AG04450 (cell line): ENCODE results near the gene CES2. TPM values are rescaled to one million over a fixed set of nuclear protein-coding genes. Genes with fewer than 3 reads are reported as not detected.

Experiments used
- CTCF ChIA-PET: fragments of 300-600, 350-600 bp; formaldehyde crosslinking; extraction: SDS; loops from one replicate; lab custom pipeline; 2022; ENCODE audit warnings: antibody characterized with exemption, inconsistent platforms; lab: Charles Lee
- POLR2A ChIA-PET: fragments of 350-600 bp; formaldehyde crosslinking; extraction: SDS; loops from one replicate; lab custom pipeline; 2021; ENCODE audit warnings: antibody characterized with exemption, inconsistent platforms; lab: Yijun Ruan, JAX
- DNase-seq: peaks from one replicate; pipeline ENCODE4 v3.0.0-alpha.2; 2011; ENCODE audit warnings: low read depth, low spot score
- H3K27ac ChIP-seq: one replicate; pipeline ENCODE4 v1.5.1; 2012; ENCODE audit warnings: low read depth, low read length, control low read depth
- H3K27me3 ChIP-seq: one replicate; pipeline ENCODE4 v1.6.0; 2012; ENCODE audit warnings: low read length; ENCODE audit not compliant: control insufficient read depth, insufficient read depth
- H3K4me3 ChIP-seq: 2 replicates; pipeline ENCODE4 v1.5.1; 2011; ENCODE audit warnings: mild to moderate bottlenecking, low read depth, low read length, control low read depth
- H3K9me3 ChIP-seq: 2 replicates; pipeline ENCODE4 v1.5.1; 2012; ENCODE audit warnings: low read length; ENCODE audit not compliant: control insufficient read depth, insufficient read depth
- polyA plus RNA-seq: library from polyadenylated mRNA; depleted of rRNA; stranded (reverse); fragments of >200 nt; gene quantifications from 2 replicates; pipeline ENCODE4 v1.2.3, GENCODE V29; 2011
- TF ChIP-seq, protein P1 (sequence below): IDR thresholded peaks from 2 replicates; pipeline ENCODE4 v1.5.1; 2011; ENCODE audit warnings: low read depth, low read length, control low read depth, inconsistent platforms

The CES2 gene
- polyA plus RNA-seq, 1 experiment: 20.7 TPM

GRCh38 chr16:66977341-66978113 lies 42.2 kb downstream of the CES2 start:
- CTCF ChIA-PET: interaction anchor here (0.6 to 3.3 kb wide), 15 partner anchors 13 to 208 kb away, joined by 3 to 39 read pairs (median 4); no protein-coding TSS in a partner anchor
- no peaks in the 10 kb centered on the region for H3K9me3 ChIP-seq
- POLR2A ChIA-PET: no interaction called here
- no peak overlapping the region for H3K27ac ChIP-seq
- no peaks in the 10 kb centered on the region for H3K27me3 ChIP-seq
- TF ChIP-seq, protein P1, sequence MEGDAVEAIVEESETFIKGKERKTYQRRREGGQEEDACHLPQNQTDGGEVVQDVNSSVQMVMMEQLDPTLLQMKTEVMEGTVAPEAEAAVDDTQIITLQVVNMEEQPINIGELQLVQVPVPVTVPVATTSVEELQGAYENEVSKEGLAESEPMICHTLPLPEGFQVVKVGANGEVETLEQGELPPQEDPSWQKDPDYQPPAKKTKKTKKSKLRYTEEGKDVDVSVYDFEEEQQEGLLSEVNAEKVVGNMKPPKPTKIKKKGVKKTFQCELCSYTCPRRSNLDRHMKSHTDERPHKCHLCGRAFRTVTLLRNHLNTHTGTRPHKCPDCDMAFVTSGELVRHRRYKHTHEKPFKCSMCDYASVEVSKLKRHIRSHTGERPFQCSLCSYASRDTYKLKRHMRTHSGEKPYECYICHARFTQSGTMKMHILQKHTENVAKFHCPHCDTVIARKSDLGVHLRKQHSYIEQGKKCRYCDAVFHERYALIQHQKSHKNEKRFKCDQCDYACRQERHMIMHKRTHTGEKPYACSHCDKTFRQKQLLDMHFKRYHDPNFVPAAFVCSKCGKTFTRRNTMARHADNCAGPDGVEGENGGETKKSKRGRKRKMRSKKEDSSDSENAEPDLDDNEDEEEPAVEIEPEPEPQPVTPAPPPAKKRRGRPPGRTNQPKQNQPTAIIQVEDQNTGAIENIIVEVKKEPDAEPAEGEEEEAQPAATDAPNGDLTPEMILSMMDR: peak; percentile 94
- DNase-seq: peak; percentile 56
- H3K4me3 ChIP-seq: no peak overlapping the region

DNA sequence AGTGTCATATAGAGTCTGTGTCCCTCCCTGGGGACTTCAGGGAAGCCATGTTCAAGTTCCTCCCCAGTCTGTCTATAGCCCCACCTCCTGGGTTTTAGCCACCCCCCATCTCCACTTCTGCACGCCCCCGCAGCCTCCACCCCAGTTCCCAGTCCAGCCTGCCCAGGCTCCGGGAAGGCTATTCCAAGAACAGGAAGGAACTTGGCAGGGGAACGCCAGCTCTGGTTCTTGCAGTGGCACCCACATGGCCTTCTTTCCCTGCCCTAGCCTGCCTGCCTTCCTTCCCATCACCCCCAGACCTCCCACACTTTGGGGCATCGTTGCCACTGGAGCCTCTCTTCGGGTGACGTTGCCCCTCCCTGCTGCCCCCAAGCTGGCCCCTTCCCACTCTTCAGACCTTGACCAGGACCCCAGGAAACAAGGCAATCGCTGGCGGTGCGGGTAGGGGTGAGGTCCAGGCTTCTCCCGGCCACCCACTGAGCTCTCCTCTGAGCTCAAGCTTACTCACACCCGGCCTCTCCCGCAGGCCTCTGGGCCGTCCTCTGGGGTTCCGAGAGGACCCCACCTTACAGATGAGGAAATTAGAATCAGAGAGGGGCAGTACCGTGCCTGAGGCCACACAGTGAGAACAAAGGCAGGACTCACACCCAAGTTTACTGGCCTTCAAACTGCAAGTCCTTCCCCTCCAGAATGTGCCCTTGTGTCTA lies 43.8 kb downstream of the CES2 start:
- TF ChIP-seq, protein P1: no peak
- H3K27ac ChIP-seq: no peak overlapping the region
- no peaks in the 10 kb centered on the region for H3K27me3 ChIP-seq
- H3K4me3 ChIP-seq: no peak overlapping the region
- no peaks in the 10 kb centered on the region for H3K9me3 ChIP-seq
- DNase-seq: no peak
- POLR2A ChIA-PET: no interaction called here
- CTCF ChIA-PET: interaction anchor here (0.6 to 3.3 kb wide), 7 partner anchors 25 to 338 kb away, joined by 3 to 39 read pairs (median 8); no protein-coding TSS in a partner anchor

- CTCF ChIA-PET: interaction anchor here (0.6 to 2.5 kb wide), 4 partner anchors 35 to 767 kb away, joined by 7 to 12 read pairs (median 8); no protein-coding TSS in a partner anchor
Observed at GRCh38 chr16:66983033-66983432, 47.7 kb downstream of the CES2 start.

GRCh38 chr16:66984892-66985311 lies 49.6 kb downstream of the CES2 start:
- no peak for DNase-seq
- Histone ChIP-seq H3K27me3 (peaks cover 2% of the 10 kb centered on the region), H3K4me3 (no peak overlapping the region), H3K9me3 (no peaks in the 10 kb centered on the region), H3K27ac (no peak overlapping the region)
- TF ChIP-seq, protein P1: no peak
- ChIA-PET POLR2A (no interaction called here), CTCF (interaction anchor here (0.8 to 2.5 kb wide), 4 partner anchors 15 to 170 kb away, joined by 3 to 12 read pairs (median 6); no protein-coding TSS in a partner anchor)

More at GRCh38 chr16:66983033-66983432, 47.7 kb downstream of the CES2 start:
- no peak for DNase-seq
- POLR2A ChIA-PET: no interaction called here
- Histone ChIP-seq H3K4me3 (no peak overlapping the region), H3K9me3 (no peaks in the 10 kb centered on the region), H3K27me3 (no peaks in the 10 kb centered on the region), H3K27ac (no peak overlapping the region)
- TF ChIP-seq, protein P1: no peak
